GM21825 (cell line): ENCODE data around the gene ATP6V1G3.
"Not testable (repeated sequence)": the region's sequence is repeated elsewhere in the genome, so short reads cannot be mapped to it uniquely, and the experiment has no call there.

Experiments
- ATAC-seq: cut with Tn5 transposase; IDR thresholded peaks from one replicate; pipeline ENCODE4 v1.9.1; 2021; ENCODE audit warnings: mild to moderate bottlenecking, moderate library complexity; ENCODE audit not compliant: unreplicated experiment

ATP6V1G3 gene

GRCh38 chr1:198543670-198544260 is 3.3 kb upstream of the ATP6V1G3 start:
- no peak for ATAC-seq

- no peak for ATAC-seq
Measured at GRCh38 chr1:198542632-198543031, 2.2 kb upstream of the ATP6V1G3 start.

GRCh38 chr1:198541737-198542136 is 1.3 kb upstream of the ATP6V1G3 start:
- no peak for ATAC-seq

- no peak for ATAC-seq
Measured at GRCh38 chr1:198538579-198539364, 1.7 kb downstream of the ATP6V1G3 start.

- no peak for ATAC-seq
Measured at GRCh38 chr1:198535631-198536030, 4.8 kb downstream of the ATP6V1G3 start.

GRCh38 chr1:198534548-198535418 is 5.7 kb downstream of the ATP6V1G3 start:
- ATAC-seq = no peak

- ATAC-seq = no peak
Measured at GRCh38 chr1:198531891-198532290, 8.6 kb downstream of the ATP6V1G3 start.

GRCh38 chr1:198530953-198531352 is 9.5 kb downstream of the ATP6V1G3 start:
- no peak for ATAC-seq

- ATAC-seq = no peak
Measured at GRCh38 chr1:198529414-198529813, 11.1 kb downstream of the ATP6V1G3 start.

- no peak for ATAC-seq
Measured at GRCh38 chr1:198528364-198528763, 12.1 kb downstream of the ATP6V1G3 start.

GRCh38 chr1:198524556-198524955 is 15.9 kb downstream of the ATP6V1G3 start:
- ATAC-seq = no peak

- ATAC-seq = not testable (repeated sequence)
Measured at GRCh38 chr1:198524127-198524526, 16.4 kb downstream of the ATP6V1G3 start.

- no peak for ATAC-seq
Measured at GRCh38 chr1:198523182-198523950, 17.1 kb downstream of the ATP6V1G3 start.

- ATAC-seq = peak; percentile 89
Measured at GRCh38 chr1:198520524-198521254, 19.8 kb downstream of the ATP6V1G3 start.

GRCh38 chr1:198519639-198520501 is 20.6 kb downstream of the ATP6V1G3 start:
- no peak for ATAC-seq

- ATAC-seq = no peak
Measured at GRCh38 chr1:198517623-198518199, 22.8 kb downstream of the ATP6V1G3 start.

- ATAC-seq = no peak
Measured at GRCh38 chr1:198500096-198500495, 40.4 kb downstream of the ATP6V1G3 start.

- no peak for ATAC-seq
Measured at GRCh38 chr1:198499588-198499987, 40.9 kb downstream of the ATP6V1G3 start.

- ATAC-seq = no peak
Measured at GRCh38 chr1:198498881-198499280, 41.6 kb downstream of the ATP6V1G3 start.
